ENCODE measurements around the gene HIVEP3. TPM values are rescaled to one million over a fixed set of nuclear protein-coding genes. Genes with fewer than 3 reads are reported as not detected.

HIVEP3 gene
- total RNA-seq, 6 experiments from 2014 or later, result 1.4 to 3.9 (median 2.2) TPM

- TF ChIP-seq POLR2A (IDR thresholded peaks at IDR 0.05) (no peak), CTCF (IDR thresholded peaks at IDR 0.05) (no peak)
- DNase-seq (no peak), ATAC-seq (no peak)
- Histone ChIP-seq H3K27me3 (no peaks in the 10 kb centered on the region), H3K36me3 (no peaks in the 10 kb centered on the region), H3K4me3 (no peak overlapping the region), H3K27ac (no peak overlapping the region), H3K4me1 (peaks cover 0 to 2% (median under 1%) of the 10 kb centered on the region in 4 donors), H3K9me3 (no peaks in the 10 kb centered on the region)
- intact Hi-C loops (cut with DNase I), result no loop called here
- WGBS (ENCODE audit: insufficient coverage, low coverage, low lambda C conversion rate, missing lambda C conversion rate), result no CpG with 5 or more reads among the region's 20 CpGs
Measured at GRCh38 chr1:41501581-41501980, 417.1 kb downstream of the HIVEP3 start.

GRCh38 chr1:41500781-41501518 is 417.8 kb downstream of the HIVEP3 start:
- Histone ChIP-seq H3K27ac (no peak overlapping the region), H3K27me3 (no peaks in the 10 kb centered on the region), H3K9me3 (no peaks in the 10 kb centered on the region), H3K4me1 (peaks cover 0 to 8% (median 3%) of the 10 kb centered on the region in 4 donors), H3K4me3 (no peak overlapping the region), H3K36me3 (no peaks in the 10 kb centered on the region)
- 85% methylated on average over 4 of the region's 7 CpGs for WGBS (ENCODE audit: insufficient coverage, low coverage, low lambda C conversion rate, missing lambda C conversion rate)
- ATAC-seq (no peak), DNase-seq (no peak)
- intact Hi-C loops (cut with DNase I), result no loop called here
- TF ChIP-seq CTCF (IDR thresholded peaks at IDR 0.05) (no peak), POLR2A (IDR thresholded peaks at IDR 0.05) (no peak)

- H3K27ac ChIP-seq, result no peak overlapping the region
- intact Hi-C loops (cut with DNase I), result no loop called here
- H3K9me3 ChIP-seq, result no peaks in the 10 kb centered on the region
- DNase-seq (peak in 1 of 3 donors; percentile 69), ATAC-seq (peak in 3 of 4 donors; percentile 6 to 69 (median 39))
- H3K27me3 ChIP-seq, result no peaks in the 10 kb centered on the region
- no peak overlapping the region for H3K4me3 ChIP-seq
- no CpG with 5 or more reads among the region's 10 CpGs for WGBS (ENCODE audit: insufficient coverage, low coverage, low lambda C conversion rate, missing lambda C conversion rate)
- TF ChIP-seq POLR2A (IDR thresholded peaks at IDR 0.05) (no peak), CTCF (IDR thresholded peaks at IDR 0.05) (no peak)
- H3K4me1 ChIP-seq, result peaks cover 0 to 10% (median 5%) of the 10 kb centered on the region in 4 donors
- H3K36me3 ChIP-seq, result no peaks in the 10 kb centered on the region
Measured at GRCh38 chr1:41500378-41500777, 418.3 kb downstream of the HIVEP3 start.

- Histone ChIP-seq H3K27me3 (no peaks in the 10 kb centered on the region), H3K36me3 (no peaks in the 10 kb centered on the region), H3K4me1 (peaks cover 0 to 10% (median 5%) of the 10 kb centered on the region in 4 donors), H3K4me3 (no peak overlapping the region), H3K9me3 (no peaks in the 10 kb centered on the region), H3K27ac (no peak overlapping the region)
- no peak for DNase-seq
- TF ChIP-seq CTCF (IDR thresholded peaks at IDR 0.05) (no peak), POLR2A (IDR thresholded peaks at IDR 0.05) (no peak)
- no peak for ATAC-seq
- WGBS (ENCODE audit: insufficient coverage, low coverage, low lambda C conversion rate, missing lambda C conversion rate), result 80% methylated on average over 2 of the region's 2 CpGs
- intact Hi-C loops (cut with DNase I), result no loop called here
Measured at GRCh38 chr1:41499591-41499990, 419.1 kb downstream of the HIVEP3 start.

All from right lobe of liver (tissue), 6 donors.